Activated CD4-positive, alpha-beta T cell treated with anti-CD3 and anti-CD28 coated beads, Interleukin-2, amount 50 U/mL, for 4 hours (primary cell): ENCODE data around the gene PLEKHO1.
"Not testable (repeated sequence)": the region's sequence is repeated elsewhere in the genome, so short reads cannot be mapped to it uniquely, and the experiment has no call there.

Experiments used
- DNase-seq, 2 experiments: peaks; one replicate each; pipeline ENCODE4 v3.0.0-alpha.2; 2020

The PLEKHO1 gene

DNA sequence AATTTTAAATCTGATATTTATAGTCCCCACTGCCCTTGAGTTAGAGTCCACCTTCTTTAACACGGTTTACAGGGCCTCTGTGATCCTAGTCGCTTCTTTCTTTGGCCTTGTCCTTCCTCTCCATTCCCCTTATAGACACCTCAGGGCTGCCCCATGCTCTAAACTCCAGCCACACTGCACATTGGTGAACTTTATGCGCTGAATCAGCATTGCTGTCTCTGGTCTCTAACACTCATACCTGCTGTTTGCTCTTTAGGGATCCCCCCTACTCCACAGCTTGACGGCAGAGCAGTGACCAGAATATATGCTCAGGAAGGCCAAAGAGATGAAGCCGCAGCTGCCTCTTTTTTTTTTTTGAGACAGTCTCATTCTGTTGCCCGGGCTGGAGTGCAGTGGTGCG, 30.2 kb downstream of the PLEKHO1 start:
- no peak for DNase-seq

DNA sequence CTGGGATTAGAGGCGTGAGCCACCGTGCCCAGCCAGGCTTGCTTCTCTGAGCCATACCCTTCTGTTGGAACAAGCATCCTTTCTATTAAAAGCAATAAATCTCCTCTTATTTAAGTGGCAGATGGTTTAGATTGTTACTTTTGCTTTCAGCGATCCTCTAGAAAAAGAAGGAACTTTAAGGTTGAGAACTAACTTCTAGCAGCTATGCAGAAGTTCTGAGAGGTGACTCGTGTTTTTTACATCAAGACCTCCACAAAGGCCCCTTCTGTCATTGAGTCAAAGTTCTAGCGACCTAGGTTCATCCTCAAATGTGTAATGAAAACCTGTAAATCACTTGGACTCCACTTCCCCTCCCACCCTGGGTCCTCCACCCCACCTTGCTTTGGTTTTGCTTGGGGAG, 30.8 kb downstream of the PLEKHO1 start:
- no peak for DNase-seq

DNA sequence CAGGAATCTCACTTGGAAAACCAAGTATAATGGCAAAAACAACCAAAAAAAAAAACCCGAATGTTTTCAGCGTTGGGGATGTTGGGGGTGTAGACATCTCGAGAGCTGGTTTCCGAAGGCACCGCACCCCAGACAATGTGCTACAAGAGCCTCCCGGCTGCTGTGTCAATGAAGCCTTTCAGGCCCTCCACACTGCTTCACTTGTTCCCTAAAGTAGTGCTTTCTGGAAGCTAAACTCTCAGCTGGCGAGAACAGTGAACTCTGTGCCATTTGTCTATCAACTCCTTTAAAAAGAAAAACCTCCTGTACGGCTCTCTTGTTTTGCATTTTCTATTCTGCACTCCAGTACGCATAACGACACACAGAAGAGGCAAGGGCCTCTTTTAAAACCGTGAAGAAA, 32.5 kb downstream of the PLEKHO1 start:
- DNase-seq = no peak

DNA sequence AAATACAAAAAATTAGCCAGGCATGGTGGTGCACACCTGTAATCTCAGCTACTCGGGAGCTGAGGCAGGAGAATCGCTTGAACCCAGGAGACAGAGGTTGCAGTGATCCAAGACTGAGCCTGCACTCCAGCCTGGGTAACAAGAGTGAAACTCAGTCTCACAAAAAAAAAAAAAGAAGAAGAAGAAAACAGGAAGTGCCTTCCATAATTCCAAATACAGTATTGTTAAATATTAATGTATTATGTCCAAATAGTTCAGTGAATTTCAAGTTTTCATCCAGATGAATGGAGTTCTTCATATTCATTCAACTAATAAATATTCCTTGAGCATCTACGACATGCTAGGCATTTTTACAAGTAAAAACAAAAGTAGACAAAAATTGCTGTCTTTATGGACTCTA, 33.3 kb downstream of the PLEKHO1 start:
- DNase-seq = no peak

DNA sequence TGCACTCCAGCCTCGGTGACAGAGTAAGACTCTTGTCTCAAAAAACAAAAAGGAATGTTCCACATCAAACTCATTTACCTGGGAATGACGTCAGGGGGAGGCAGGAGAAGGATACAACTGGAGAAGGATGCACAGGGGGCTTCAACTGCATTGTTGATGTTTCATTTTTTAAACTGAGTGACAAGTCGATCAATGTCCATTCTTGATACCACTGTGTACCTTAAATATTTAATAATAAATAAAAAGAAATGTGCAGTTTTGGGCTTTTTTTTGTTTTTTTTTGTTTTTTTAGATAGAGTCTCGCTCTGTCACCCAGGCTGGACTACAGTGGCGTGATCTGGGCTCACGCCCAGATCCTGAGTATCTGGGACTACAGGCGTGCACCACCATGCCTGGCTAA, 35.8 kb downstream of the PLEKHO1 start:
- no peak for DNase-seq

DNA sequence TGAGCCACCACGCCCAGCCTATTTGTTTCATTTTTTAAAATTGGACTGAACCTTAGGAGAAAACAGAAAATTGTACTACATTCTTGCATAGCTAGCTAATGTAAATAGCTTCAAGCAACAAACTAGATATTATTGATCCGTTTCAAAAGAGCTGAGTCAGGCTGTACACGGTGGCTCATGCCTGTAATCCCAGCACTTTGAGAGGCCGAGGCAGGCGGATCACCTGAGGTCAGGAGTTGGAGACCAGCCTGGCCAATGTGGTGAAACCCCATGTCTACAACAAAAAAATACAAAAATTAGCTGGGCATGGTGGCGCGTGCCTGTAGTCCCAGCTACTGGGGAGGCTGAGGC, 36.7 kb downstream of the PLEKHO1 start:
- DNase-seq = not testable (repeated sequence)

DNA sequence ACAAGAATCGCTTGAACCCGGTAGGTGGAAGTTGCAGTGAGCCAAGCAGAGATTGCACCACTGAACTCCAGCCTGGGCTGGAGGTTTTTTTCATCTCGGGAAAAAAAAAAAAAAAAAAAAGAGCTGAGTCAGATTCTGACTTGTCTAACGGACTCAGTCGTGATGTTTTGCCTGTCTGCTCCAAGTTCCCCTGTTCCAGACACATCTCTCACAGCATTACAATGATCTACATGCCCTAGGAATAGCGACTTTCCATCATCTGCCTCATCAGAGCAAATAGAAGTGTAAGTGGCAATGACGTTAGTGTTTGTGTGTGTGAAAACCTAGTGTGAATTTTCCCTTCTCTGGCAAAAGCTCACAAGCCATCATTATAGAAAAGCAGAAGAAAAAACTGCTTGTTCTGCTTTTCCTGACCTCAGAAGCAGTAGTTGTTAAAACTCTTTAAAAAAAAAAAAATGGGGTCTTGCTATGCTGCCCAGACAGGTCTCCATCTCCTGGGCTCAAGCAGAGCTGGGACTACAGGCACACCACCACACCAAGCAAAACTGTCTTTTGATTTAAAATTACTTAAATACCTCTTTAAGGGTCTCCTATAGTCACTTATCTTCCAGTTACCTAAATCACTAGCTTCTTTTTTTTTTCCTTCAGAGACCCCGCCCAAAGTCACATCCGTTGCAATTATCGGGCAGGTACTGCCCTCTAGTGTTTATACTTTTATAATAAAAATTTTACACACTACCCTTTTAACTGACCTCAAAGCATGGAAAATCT, 37.3 kb downstream of the PLEKHO1 start:
- no peak for DNase-seq

DNA sequence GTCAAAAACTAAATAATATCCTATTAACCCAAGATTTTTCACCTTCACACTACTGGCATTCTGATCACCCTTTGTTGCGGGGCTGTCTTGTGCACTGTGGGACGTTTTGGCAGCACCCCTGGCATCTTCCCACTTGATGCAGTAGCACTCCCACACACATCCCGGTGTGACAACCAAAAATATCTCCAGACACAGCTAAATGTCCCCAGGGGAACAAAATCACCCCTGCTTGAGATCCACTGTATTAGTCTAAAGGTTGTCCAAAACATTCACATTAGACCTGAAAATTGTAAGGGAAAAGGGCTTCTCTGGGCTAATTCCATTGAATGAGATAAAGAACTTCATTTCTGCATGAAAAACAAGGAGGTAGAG, 37.8 kb downstream of the PLEKHO1 start:
- DNase-seq = no peak

DNA sequence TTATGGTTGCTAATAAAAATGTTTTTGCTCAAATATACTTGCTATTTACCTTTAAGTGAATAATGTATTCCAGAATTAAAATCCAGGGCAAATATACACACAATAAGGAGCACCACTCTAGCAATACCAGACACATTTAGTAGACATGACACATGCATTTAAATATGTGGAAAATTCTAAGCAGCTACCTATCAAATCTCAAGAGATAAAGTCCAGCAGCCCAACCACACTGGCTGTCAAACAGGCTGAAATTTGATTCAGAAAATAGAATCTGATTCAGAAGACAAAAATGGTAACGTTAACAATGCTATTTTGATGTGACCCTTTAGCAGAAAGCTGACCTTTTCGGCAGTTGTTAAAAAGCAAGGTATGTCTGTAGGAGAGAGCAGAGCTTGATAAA, 42.3 kb downstream of the PLEKHO1 start:
- no peak for DNase-seq

DNA sequence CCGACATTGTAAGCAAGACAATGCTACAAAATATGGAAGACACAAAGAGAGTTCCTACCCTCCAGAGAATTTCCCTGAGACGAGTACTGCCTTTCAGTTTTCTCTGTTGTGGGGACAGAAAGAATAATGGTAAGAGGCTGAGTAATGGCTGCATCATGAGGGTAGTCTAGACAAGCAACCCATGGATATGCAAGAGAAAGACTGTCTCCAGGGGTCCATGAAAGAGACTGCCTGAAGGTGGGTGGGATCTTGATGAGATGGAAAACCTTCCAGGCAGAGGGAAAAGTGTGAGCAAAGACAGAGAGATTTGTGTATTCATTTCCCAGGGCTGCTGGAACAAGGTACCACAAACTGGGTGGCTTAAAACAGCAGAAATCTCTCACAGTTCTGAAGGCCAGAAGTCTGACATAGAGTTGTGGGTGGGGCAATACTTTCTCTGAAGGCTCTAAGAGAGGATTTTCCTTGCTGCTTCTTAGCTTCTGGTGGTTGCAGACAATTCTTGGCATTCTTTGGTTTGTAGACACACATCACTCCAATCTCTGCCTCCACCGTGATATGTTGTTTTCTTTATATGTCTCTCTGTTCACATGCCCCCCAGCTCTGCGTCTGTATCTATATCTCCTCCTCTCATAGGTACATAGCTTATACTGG, 44.8 kb downstream of the PLEKHO1 start:
- no peak for DNase-seq

DNA sequence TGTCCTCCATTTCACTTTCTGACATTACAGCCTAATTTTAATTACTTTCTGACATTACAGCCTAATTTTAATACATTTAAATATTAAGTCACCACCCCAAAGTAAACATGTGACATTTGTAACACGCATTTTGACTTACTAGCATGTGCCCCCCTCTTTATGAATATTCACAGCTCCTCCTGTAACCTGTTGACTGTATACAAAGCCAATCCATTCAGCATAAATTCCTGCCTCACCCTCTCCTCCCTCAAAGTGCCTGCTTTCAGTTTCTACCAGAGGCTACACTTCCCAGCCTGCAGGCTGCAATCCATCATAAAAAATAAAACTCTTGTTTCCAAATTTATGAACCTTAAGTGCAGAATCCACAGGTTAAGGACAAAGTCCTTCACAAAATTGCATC, 46.7 kb downstream of the PLEKHO1 start:
- DNase-seq = no peak

DNA sequence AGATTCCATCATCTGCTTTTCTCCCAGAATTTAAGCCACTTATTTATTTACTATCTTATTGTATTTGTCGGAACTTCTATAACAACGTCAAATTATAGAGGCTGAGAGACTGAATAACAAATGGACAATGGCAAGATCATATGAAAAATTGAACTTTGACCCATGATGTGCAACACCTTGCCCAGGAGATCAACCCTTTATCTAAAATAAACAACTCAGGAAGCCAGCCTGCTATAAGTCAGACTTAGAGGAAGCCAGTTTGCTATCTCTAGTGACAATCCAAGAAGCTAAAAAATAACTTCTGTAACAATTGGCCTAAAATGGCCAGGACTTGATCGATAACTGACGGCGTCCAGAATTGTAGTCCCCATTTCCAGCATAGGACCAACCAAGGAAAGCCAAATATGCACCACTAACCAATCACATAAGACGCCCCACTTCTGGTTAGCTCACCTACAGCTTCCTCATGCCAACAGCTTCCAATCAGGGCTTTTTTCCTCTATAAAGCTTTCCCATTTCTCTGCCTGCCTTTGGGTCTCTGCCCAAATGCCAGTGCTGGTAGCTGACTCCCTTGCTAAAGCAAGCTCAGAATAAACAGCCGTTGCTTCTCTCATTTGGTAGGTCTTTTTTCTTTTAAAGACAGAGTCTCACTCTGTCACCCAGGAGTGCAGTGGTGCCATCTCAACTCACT, 57.7 kb downstream of the PLEKHO1 start:
- no peak for DNase-seq

DNA sequence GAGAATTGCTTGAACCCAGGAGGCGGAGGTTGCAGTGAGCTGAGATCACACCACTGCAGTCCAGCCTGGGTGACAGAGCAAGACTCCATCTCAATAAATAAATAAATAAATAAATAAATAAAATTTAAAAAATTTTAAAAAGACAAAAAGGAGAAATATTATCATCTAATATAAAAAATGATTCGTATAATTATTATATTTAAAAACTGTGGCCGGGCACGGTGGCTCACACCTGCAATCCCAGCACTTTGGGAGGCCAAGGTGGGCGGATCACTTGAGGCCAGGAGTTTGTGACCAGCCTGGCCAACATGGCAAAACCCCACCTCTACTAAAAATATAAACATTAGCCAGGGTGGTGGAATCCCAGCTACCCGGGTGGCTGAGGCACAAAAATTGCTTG, 58.7 kb downstream of the PLEKHO1 start:
- DNase-seq = not testable (repeated sequence)
